GM18951 (cell line): Measurements from ENCODE around the gene TMEM121.
"Not testable (repeated sequence)": the region's sequence is repeated elsewhere in the genome, so short reads cannot be mapped to it uniquely, and the experiment has no call there.

Experiments used
- POLR2A ChIP-seq: IDR thresholded peaks from 4 replicates; pipeline ENCODE4 v1.6.1; 2011; ENCODE audit warnings: mild to moderate bottlenecking; ENCODE audit not compliant: insufficient read length, insufficient read depth; ENCODE audit errors: extremely low read depth
- in situ Hi-C: fragments of 300-500 bp; cut with MboI; formaldehyde crosslinking; loops from one replicate; pipeline ENCODE4 v1.12.0; 2022; ENCODE audit warnings: low sequenced_read_pairs, mixed read lengths, inconsistent platforms; ENCODE audit not compliant: unreplicated experiment

The TMEM121 gene

GRCh38 chr14:105547741-105548169 lies 21.4 kb downstream of the TMEM121 start:
- in situ Hi-C loops: no loop called here
- TF ChIP-seq POLR2A: no peak

- in situ Hi-C loops: no loop called here
- no peak for TF ChIP-seq POLR2A
Measured at GRCh38 chr14:105549481-105549880, 23.1 kb downstream of the TMEM121 start.

- in situ Hi-C loops: loop anchor here (5.0 kb wide), 1 partner anchor 118 kb away; no protein-coding TSS in a partner anchor
- TF ChIP-seq POLR2A: no peak
Measured at GRCh38 chr14:105554022-105554421, 27.6 kb downstream of the TMEM121 start.

GRCh38 chr14:105554523-105554922 lies 28.1 kb downstream of the TMEM121 start:
- in situ Hi-C loops: loop anchor here (5.0 kb wide), 1 partner anchor 118 kb away; no protein-coding TSS in a partner anchor
- TF ChIP-seq POLR2A: no peak

- in situ Hi-C loops: not testable (repeated sequence)
Measured at GRCh38 chr14:105557671-105558070, 31.3 kb downstream of the TMEM121 start.

- in situ Hi-C loops: not testable (repeated sequence)
Measured at GRCh38 chr14:105558449-105559154, 32.2 kb downstream of the TMEM121 start.

GRCh38 chr14:105559384-105560047 lies 33.1 kb downstream of the TMEM121 start:
- in situ Hi-C loops: not testable (repeated sequence)

GRCh38 chr14:105560048-105560669 lies 33.8 kb downstream of the TMEM121 start:
- in situ Hi-C loops: not testable (repeated sequence)

- in situ Hi-C loops: not testable (repeated sequence)
Measured at GRCh38 chr14:105561345-105561744, 35.0 kb downstream of the TMEM121 start.

GRCh38 chr14:105562713-105563346 lies 36.4 kb downstream of the TMEM121 start:
- in situ Hi-C loops: no loop called here

GRCh38 chr14:105563347-105563737 lies 37.0 kb downstream of the TMEM121 start:
- in situ Hi-C loops: no loop called here
- no peak for TF ChIP-seq POLR2A

More at GRCh38 chr14:105562713-105563346, 36.4 kb downstream of the TMEM121 start:
- TF ChIP-seq POLR2A: no peak

- in situ Hi-C loops: not testable (repeated sequence)
Measured at GRCh38 chr14:105564536-105564935, 38.2 kb downstream of the TMEM121 start.

- in situ Hi-C loops: not testable (repeated sequence)
Measured at GRCh38 chr14:105565185-105565919, 39.0 kb downstream of the TMEM121 start.

GRCh38 chr14:105566248-105567163 lies 40.1 kb downstream of the TMEM121 start:
- in situ Hi-C loops: not testable (repeated sequence)
